Gastroesophageal sphincter (tissue), 3 donors: Measurements from ENCODE around the gene TDRD9.

ENCODE experiments used
- EP300 ChIP-seq: sonication (generic); formaldehyde crosslinking; IDR thresholded peaks from one replicate; pipeline ENCODE4 v1.6.1; 2017; ENCODE audit warnings: antibody characterized with exemption, mild to moderate bottlenecking
- POLR2A ChIP-seq, 2 donors: fragments of 450-650 bp; IDR thresholded peaks; one replicate each; pipeline ENCODE4 v1.6.1; 2017; ENCODE audit warnings: antibody characterized with exemption in 2 of 2, mild to moderate bottlenecking in 2 of 2, moderate library complexity in 1 of 2
- POLR2AphosphoS5 ChIP-seq: sonication (generic); formaldehyde crosslinking; IDR thresholded peaks from one replicate; pipeline ENCODE4 v1.6.1; 2017; ENCODE audit warnings: antibody characterized with exemption
- TF ChIP-seq, protein P1 (sequence below), 4 experiments: fragments of 200-600 bp in 2 of 4; fragments of 450-650 bp in 2 of 4; sonication (generic) in 1 of 4; IDR thresholded peaks; one replicate each; pipeline ENCODE4 v1.5.1; 2017 to 2019; ENCODE audit warnings: antibody characterized with exemption in 4 of 4, mild to moderate bottlenecking in 2 of 4, moderate library complexity in 2 of 4

- TF ChIP-seq, protein P1, sequence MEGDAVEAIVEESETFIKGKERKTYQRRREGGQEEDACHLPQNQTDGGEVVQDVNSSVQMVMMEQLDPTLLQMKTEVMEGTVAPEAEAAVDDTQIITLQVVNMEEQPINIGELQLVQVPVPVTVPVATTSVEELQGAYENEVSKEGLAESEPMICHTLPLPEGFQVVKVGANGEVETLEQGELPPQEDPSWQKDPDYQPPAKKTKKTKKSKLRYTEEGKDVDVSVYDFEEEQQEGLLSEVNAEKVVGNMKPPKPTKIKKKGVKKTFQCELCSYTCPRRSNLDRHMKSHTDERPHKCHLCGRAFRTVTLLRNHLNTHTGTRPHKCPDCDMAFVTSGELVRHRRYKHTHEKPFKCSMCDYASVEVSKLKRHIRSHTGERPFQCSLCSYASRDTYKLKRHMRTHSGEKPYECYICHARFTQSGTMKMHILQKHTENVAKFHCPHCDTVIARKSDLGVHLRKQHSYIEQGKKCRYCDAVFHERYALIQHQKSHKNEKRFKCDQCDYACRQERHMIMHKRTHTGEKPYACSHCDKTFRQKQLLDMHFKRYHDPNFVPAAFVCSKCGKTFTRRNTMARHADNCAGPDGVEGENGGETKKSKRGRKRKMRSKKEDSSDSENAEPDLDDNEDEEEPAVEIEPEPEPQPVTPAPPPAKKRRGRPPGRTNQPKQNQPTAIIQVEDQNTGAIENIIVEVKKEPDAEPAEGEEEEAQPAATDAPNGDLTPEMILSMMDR (IDR thresholded peaks at IDR 0.05) = no peak
- TF ChIP-seq POLR2A (IDR thresholded peaks at IDR 0.05) (no peak), POLR2AphosphoS5 (no peak), EP300 (no peak)
These were observed 145.5 kb downstream of the TDRD9 start for GRCh38 chr14:104073764-104074163.
